Stomach smooth muscle (tissue), 2 donors: ENCODE results near the gene PEX13.
A peak's percentile ranks its signal among the peaks of the same experiment; 100 is the strongest.

Source experiments
- H3K27ac ChIP-seq: one replicate; pipeline ENCODE4 v1.7.0; 2013; ENCODE audit warnings: mild to moderate bottlenecking, low read length, inconsistent platforms
- H3K27me3 ChIP-seq, 2 donors: one replicate each; pipeline ENCODE4 v1.7.0; 2013; ENCODE audit warnings: low read length in 2 of 2; ENCODE audit not compliant: insufficient read depth in 2 of 2, control insufficient read depth in 1 of 2
- H3K36me3 ChIP-seq, 2 donors: one replicate each; pipeline ENCODE4 v1.7.0; 2013; ENCODE audit warnings: low read length in 2 of 2; ENCODE audit not compliant: control insufficient read depth in 2 of 2, insufficient read depth in 2 of 2
- H3K4me1 ChIP-seq: one replicate; pipeline ENCODE4 v1.7.0; 2013; ENCODE audit warnings: low read length; ENCODE audit not compliant: control insufficient read depth, insufficient read depth
- H3K4me3 ChIP-seq, 2 donors: one replicate each; pipeline ENCODE4 v1.7.0; 2013; ENCODE audit warnings: low read length in 2 of 2
- H3K9ac ChIP-seq, 2 donors: one replicate each; pipeline ENCODE4 v1.7.0; 2013; ENCODE audit warnings: low read length in 2 of 2, mild to moderate bottlenecking in 1 of 2
- H3K9me3 ChIP-seq, 2 donors: one replicate each; pipeline ENCODE4 v1.7.0; 2013; ENCODE audit warnings: low read length in 2 of 2; ENCODE audit not compliant: control insufficient read depth in 2 of 2
- donor health status: healthy.
- donor health status: Pancreatic carcinoma.

Gene PEX13, protein sequence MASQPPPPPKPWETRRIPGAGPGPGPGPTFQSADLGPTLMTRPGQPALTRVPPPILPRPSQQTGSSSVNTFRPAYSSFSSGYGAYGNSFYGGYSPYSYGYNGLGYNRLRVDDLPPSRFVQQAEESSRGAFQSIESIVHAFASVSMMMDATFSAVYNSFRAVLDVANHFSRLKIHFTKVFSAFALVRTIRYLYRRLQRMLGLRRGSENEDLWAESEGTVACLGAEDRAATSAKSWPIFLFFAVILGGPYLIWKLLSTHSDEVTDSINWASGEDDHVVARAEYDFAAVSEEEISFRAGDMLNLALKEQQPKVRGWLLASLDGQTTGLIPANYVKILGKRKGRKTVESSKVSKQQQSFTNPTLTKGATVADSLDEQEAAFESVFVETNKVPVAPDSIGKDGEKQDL

DNA sequence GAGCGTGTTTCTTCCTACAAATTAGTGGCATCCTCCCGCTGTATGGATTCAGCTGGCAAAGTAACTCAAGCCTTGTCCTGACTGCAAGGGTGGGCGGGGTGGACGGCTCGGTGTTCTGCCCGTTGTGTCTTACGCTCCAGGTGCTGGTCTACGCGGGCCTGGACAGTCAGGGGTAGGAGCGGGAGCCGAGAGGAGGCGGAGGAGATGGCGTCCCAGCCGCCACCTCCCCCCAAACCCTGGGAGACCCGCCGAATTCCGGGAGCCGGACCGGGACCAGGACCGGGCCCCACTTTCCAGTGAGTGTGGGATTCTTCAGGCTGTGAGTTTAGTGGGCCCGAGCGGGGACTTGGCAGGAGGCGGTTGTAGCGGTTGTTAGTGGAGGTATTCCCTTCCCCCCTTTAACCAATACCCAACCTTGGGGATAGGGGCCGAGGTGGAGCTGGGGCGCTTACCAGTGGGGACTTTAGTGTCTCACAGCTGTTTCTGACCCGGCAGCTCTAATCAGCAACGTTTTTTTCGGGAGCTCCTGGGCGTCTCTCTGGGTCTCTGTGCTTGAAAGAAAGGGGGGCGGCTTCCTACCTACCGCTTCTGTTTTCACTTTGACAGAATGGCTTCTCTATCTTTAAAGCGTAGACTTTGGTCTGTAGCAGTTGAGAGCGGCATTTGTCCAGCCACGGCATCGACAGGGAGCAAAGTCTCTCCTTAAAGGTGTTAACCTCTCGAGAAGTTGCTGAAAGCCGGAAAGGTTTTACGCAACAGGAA is at the start of gene PEX13, which contains the start of gene PUS10:
PEX13 (plus strand) TSS at position 165 of the 762 bp plus-strand sequence; CDS start at position 205, 40 bp downstream.
PUS10 (minus strand) TSS at position 700 of the 762 bp plus-strand sequence. CDS start 6,365 bp downstream, outside the sequence.
- peaks cover 0 to 3% of the 10 kb centered on the region in 2 donors for H3K9me3 ChIP-seq
- H3K4me3 ChIP-seq, result peak within 1 kb of the TSS; percentile 90 to 98
- peaks cover 8% of the 10 kb centered on the region for H3K4me1 ChIP-seq
- H3K9ac ChIP-seq, result peak within 1 kb of the TSS; percentile 87 to 95
- no peaks in the 10 kb centered on the region for H3K27me3 ChIP-seq
- H3K36me3 ChIP-seq, result peaks cover 0 to 4% of the 10 kb centered on the region in 2 donors
- peak within 1 kb of the TSS; percentile 87 for H3K27ac ChIP-seq

DNA sequence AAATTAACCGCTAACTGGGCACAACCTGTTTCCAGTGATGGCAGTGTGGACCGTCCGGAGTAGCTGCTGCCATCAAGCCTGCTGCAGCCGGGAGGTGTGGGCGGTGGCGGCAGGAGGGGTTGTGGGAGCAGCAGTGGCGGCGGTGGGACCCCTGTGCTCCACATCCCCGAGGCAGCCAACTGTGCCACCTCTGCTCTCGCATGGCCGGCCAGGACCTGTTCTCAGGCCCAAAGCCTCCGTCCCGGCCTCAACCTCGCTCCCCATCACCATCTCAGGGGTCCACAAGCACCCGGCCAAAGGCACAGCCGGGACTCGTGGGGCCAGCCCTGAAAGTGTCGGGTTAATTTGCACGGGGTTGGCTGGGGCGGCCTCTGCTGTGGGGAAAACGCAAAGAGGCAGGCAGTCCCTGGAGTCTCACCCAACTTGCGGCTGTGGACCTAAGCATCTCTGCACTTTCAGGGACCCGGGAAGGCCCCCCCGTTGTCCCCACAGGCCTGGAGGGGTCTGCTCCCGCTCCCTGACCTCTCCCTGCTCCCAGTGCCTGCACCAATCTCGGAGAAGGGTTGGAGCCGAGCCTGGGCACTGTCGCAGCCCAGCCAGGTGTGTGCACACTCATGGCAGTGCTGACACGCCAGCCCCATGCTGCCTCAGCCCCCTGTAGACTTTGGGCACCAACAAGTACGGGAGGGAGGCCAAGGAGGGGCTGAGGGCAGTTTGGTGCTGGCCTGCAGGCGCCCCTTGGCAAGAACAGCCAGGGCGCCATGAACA is 44.4 kb upstream of the PEX13 start:
- H3K4me1 ChIP-seq, result no peaks in the 10 kb centered on the region
- H3K27ac ChIP-seq, result no peak overlapping the region
- no peaks in the 10 kb centered on the region for H3K27me3 ChIP-seq
- no peak overlapping the region for H3K9ac ChIP-seq
- H3K36me3 ChIP-seq, result no peaks in the 10 kb centered on the region
- no peaks in the 10 kb centered on the region for H3K9me3 ChIP-seq
- no peak overlapping the region for H3K4me3 ChIP-seq

DNA sequence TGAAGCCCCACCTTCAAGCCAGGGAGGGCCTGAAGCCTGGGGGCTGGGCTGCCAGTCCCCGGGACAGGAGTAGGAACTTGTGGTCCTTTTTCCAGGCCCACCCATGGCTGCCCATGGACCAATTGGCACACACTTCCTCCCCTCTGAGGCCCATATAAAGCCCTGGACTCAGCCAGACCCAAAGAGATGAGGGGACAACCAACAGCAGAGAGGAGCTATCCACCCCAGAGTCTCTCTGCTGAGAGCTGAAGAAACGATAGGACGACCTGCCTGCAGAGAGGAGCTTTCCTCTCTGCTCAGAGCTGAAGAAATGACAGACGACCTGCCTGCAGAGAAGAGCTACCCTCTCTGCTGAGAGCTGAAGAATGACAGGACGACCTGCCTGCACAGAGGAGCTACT is 43.8 kb upstream of the PEX13 start:
- Histone ChIP-seq H3K9ac (no peak overlapping the region), H3K4me1 (no peaks in the 10 kb centered on the region), H3K27me3 (no peaks in the 10 kb centered on the region), H3K27ac (no peak overlapping the region), H3K36me3 (no peaks in the 10 kb centered on the region), H3K9me3 (no peaks in the 10 kb centered on the region), H3K4me3 (no peak overlapping the region)

DNA sequence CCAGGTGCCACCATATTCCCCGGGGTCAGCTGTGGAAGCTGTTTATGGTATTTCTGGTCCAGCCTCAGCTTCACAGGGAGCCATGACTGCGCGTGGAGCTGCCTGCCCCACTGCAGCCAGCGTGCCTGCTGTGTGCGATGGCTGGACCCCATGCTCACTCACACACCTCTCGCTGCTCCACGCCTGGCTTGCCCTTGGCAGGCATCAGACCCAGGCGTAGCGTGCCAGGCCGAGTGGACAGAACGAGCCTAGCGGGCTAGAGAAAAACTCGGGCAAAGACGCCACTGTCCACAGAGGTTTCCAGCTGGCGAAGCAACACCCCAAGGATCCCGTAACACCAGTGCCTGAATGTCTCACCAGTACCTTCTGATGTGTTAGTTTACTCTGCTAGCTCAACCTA is 42.9 kb upstream of the PEX13 start:
- Histone ChIP-seq H3K27ac (no peak overlapping the region), H3K9ac (no peak overlapping the region), H3K27me3 (no peaks in the 10 kb centered on the region), H3K9me3 (no peaks in the 10 kb centered on the region), H3K4me3 (no peak overlapping the region), H3K36me3 (no peaks in the 10 kb centered on the region), H3K4me1 (no peaks in the 10 kb centered on the region)

DNA sequence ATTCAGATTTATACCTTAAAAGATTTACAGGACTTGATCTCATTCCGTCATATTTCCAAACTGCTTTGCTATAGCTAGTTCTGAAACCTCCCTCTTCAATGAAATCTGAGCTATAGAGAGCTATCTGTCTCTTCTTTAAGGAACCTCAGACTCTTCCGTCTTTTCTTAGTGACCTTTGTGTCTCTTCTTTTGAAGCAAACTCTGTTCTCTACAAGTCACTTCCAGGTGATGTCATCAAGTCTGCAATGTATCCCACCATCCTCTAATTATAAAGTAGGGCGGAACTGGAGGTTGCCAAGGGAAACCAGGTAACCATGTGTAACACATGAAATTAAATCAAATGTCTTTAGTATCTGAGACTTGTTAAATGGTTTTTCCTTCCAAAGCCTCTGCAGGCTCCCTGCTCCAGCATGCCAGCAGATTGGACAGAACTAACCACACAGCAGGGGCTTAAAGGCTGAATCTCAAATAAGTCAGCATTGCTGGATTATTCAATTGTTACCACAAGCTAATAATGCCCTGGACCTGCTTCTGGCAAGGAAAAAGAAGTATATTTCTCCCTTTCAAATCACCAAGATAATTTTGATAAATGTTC is 41.2 kb upstream of the PEX13 start:
- H3K9ac ChIP-seq, result no peak overlapping the region
- H3K4me3 ChIP-seq, result no peak overlapping the region
- no peak overlapping the region for H3K27ac ChIP-seq
- no peaks in the 10 kb centered on the region for H3K4me1 ChIP-seq
- H3K36me3 ChIP-seq, result no peaks in the 10 kb centered on the region
- no peaks in the 10 kb centered on the region for H3K9me3 ChIP-seq
- no peaks in the 10 kb centered on the region for H3K27me3 ChIP-seq

DNA sequence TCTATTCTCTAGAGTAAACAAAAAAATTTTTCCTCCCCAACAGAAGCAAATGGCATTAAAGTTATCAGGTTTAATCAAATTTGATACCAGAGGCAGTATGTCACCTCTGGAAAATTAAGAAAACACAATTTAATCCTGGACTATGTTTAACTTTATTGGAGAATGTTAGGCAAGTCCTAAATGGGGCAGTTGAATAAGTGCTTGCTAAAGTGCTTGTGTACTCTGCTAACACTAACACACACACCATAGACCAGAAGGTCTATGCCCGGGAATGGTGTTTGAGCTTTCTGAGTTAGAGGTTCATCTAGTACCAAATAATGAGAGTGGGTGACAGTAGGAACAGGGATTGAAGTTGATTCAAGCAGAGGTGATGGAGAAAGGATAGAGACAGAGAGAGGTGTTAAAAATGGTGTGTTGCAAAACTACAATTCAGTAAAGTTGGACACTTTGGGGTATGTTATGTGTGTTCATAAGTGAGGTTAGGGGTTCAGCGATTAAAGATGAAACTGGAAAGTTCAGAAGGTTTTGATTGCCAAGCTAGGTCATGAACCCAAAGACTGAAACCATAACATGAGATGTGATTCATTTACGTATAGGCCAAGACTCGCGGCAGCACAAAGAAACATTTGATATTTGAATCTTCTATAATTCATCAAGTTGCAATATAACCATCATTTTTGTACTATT is 40.5 kb upstream of the PEX13 start:
- Histone ChIP-seq H3K27ac (no peak overlapping the region), H3K4me1 (no peaks in the 10 kb centered on the region), H3K4me3 (no peak overlapping the region), H3K36me3 (no peaks in the 10 kb centered on the region), H3K27me3 (no peaks in the 10 kb centered on the region), H3K9me3 (no peaks in the 10 kb centered on the region), H3K9ac (no peak overlapping the region)

DNA sequence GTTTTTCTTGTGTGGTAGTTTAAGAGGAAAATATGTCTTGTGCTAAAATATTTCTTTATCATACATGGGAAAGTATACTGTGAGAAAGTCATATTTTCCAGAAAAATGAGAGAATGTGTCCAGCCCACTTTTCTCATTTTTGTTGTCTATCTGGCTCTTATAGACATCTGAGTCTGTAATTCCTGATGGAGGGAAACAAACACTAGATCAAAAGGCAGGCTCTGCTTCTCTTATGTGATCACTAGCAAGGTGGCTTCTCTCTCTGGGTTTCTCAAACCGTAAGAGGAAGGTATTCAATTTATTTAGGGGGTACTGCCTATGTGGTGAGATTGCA is 40.0 kb upstream of the PEX13 start:
- Histone ChIP-seq H3K4me1 (no peaks in the 10 kb centered on the region), H3K27ac (no peak overlapping the region), H3K27me3 (no peaks in the 10 kb centered on the region), H3K4me3 (no peak overlapping the region), H3K9ac (no peak overlapping the region), H3K9me3 (no peaks in the 10 kb centered on the region), H3K36me3 (no peaks in the 10 kb centered on the region)

DNA sequence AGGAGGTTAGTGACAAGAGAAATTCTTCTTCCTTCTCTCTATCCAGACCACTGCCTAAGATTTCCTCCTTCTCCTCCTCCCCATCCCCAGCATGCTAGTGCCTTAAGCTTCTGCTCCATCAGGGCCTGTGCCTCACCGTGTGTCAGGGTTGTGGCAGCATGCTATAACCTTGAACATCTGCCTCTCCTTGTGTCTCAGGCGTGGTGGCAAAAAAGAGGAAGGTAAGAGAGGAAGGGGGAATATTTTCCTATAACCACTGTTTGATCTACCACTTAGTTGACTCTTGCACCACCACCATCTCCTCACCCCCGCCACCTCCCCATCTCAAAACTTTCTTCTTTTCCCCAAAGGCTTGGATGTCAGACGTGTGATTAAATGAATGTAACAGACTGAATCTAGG is 38.3 kb upstream of the PEX13 start:
- Histone ChIP-seq H3K4me1 (no peaks in the 10 kb centered on the region), H3K27me3 (no peaks in the 10 kb centered on the region), H3K9me3 (no peaks in the 10 kb centered on the region), H3K9ac (no peak overlapping the region), H3K36me3 (no peaks in the 10 kb centered on the region), H3K4me3 (no peak overlapping the region), H3K27ac (no peak overlapping the region)

DNA sequence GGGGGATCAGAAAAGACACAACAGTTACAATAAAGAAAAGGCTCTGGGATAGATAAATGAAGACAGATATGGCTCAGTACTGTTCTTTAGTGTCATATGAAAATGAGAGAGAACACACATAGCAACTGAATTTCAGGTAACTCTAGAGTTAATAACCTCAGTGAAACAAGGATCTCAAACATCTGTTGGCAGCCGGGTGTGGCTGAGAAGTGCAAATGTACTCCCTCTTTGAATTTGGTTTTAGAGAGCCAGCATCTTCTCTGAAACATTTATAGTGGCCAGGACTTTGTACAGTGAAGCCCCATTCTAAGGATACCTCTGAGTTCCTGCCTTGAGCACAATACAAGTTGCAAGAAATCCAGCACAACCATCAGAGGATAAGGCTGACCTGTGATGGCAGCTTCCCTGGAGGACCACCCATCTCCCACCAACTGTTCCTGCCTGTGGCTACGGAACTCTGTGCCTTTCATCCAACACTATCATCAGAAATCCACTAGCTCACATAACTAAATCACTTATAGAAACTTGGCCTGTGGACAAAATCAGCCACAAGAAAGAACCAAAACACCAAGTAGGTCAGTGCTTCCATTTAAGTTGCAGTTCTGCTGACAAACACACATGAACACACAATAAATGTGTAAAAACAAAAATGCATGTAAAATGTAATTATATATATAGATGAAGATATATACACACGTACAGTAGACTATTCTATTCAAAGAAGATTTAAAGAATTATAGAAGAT is 37.3 kb upstream of the PEX13 start:
- Histone ChIP-seq H3K4me3 (no peak overlapping the region), H3K27ac (no peak overlapping the region), H3K27me3 (no peaks in the 10 kb centered on the region), H3K4me1 (no peaks in the 10 kb centered on the region), H3K9ac (no peak overlapping the region), H3K36me3 (no peaks in the 10 kb centered on the region), H3K9me3 (no peaks in the 10 kb centered on the region)
